Activated CD8-positive, alpha-beta memory T cell treated with anti-CD3 and anti-CD28 coated beads, Interleukin-2, amount 50 U/mL, for 1 hour (primary cell): Measurements from ENCODE around the gene PTPRB.
"Not testable (repeated sequence)": the region's sequence is repeated elsewhere in the genome, so short reads cannot be mapped to it uniquely, and the experiment has no call there.

Experiments
- DNase-seq: peaks from one replicate; pipeline ENCODE4 v3.0.0-alpha.2; 2020; ENCODE audit errors: extremely low read depth

PTPRB gene

GRCh38 chr12:70540996-70541395 lies 96.2 kb downstream of the PTPRB start:
- no peak for DNase-seq

GRCh38 chr12:70536650-70537049 lies 100.6 kb downstream of the PTPRB start:
- DNase-seq, result no peak

GRCh38 chr12:70535896-70536374 lies 101.3 kb downstream of the PTPRB start:
- no peak for DNase-seq

- no peak for DNase-seq
These were observed 102.8 kb downstream of the PTPRB start for GRCh38 chr12:70534466-70534865.

GRCh38 chr12:70529647-70530046 lies 107.6 kb downstream of the PTPRB start:
- DNase-seq, result no peak

- DNase-seq, result no peak
These were observed 116.4 kb downstream of the PTPRB start for GRCh38 chr12:70520847-70521246.

GRCh38 chr12:70513426-70513825 lies 123.8 kb downstream of the PTPRB start:
- no peak for DNase-seq

- DNase-seq, result no peak
These were observed 129.1 kb downstream of the PTPRB start for GRCh38 chr12:70508178-70508577.

- no peak for DNase-seq
These were observed 129.8 kb downstream of the PTPRB start for GRCh38 chr12:70507442-70507841.

- no peak for DNase-seq
These were observed 139.7 kb downstream of the PTPRB start for GRCh38 chr12:70497508-70497907.

GRCh38 chr12:70492904-70493303 lies 144.3 kb downstream of the PTPRB start:
- not testable (repeated sequence) for DNase-seq

- DNase-seq, result not testable (repeated sequence)
These were observed 146.3 kb downstream of the PTPRB start for GRCh38 chr12:70490928-70491327.

GRCh38 chr12:70487440-70487839 lies 149.8 kb downstream of the PTPRB start:
- DNase-seq, result no peak

GRCh38 chr12:70486588-70486987 lies 150.6 kb downstream of the PTPRB start:
- DNase-seq, result no peak

GRCh38 chr12:70485704-70486103 lies 151.5 kb downstream of the PTPRB start:
- no peak for DNase-seq

GRCh38 chr12:70484464-70484863 lies 152.8 kb downstream of the PTPRB start:
- DNase-seq, result no peak

GRCh38 chr12:70482764-70483163 lies 154.5 kb downstream of the PTPRB start:
- no peak for DNase-seq

- no peak for DNase-seq
These were observed 167.9 kb downstream of the PTPRB start for GRCh38 chr12:70469221-70469820.

GRCh38 chr12:70468741-70469140 lies 168.5 kb downstream of the PTPRB start:
- DNase-seq, result no peak

GRCh38 chr12:70467918-70468733 lies 169.1 kb downstream of the PTPRB start:
- DNase-seq, result no peak

GRCh38 chr12:70467476-70467875 lies 169.8 kb downstream of the PTPRB start:
- DNase-seq, result no peak

- no peak for DNase-seq
These were observed 170.5 kb downstream of the PTPRB start for GRCh38 chr12:70466753-70467152.
